GM23248 (cell line): ENCODE measurements around the gene PLAAT1.

Source experiments
- EZH2 ChIP-seq: fragments of 200-600 bp; sonication (generic); IDR thresholded peaks from 2 replicates; pipeline ENCODE4 v1.6.1; 2018; ENCODE audit warnings: antibody characterized with exemption, mild to moderate bottlenecking; ENCODE audit not compliant: insufficient read depth, poor library complexity, severe bottlenecking
- EZH2phosphoT487 ChIP-seq: fragments of 200-600 bp; sonication (generic); IDR thresholded peaks from 2 replicates; pipeline ENCODE4 v1.6.1; 2018; ENCODE audit warnings: antibody characterized with exemption, moderate library complexity, mild to moderate bottlenecking, low read depth; ENCODE audit not compliant: insufficient read depth

- TF ChIP-seq EZH2phosphoT487 (no peak), EZH2 (no peak)
Observed at GRCh38 chr3:193214445-193214844, 26.6 kb upstream of the PLAAT1 start.
